MM.1S (cell line): Measurements from ENCODE around the gene SEL1L3.

Experiments used
- DNase-seq: peaks from one replicate; pipeline ENCODE4 v3.0.0-alpha.2; 2015
- H2AFZ ChIP-seq: fragments of 300-600 bp; sonication (generic); 2 replicates; pipeline ENCODE4 v1.6.0; 2016; ENCODE audit warnings: antibody characterized with exemption, low read length
- H3F3A ChIP-seq: fragments of 300-600 bp; sonication (generic); 2 replicates; pipeline ENCODE4 v1.6.1; 2016; ENCODE audit warnings: mild to moderate bottlenecking, antibody characterized with exemption, low read length, moderate library complexity, mixed read lengths; ENCODE audit not compliant: insufficient read depth
- H3K27ac ChIP-seq: fragments of 300-600 bp; sonication (generic); 2 replicates; pipeline ENCODE4 v1.5.1; 2016; ENCODE audit warnings: mild to moderate bottlenecking, low read length
- H3K27me3 ChIP-seq: fragments of 300-600 bp; sonication (generic); replicated peaks from 2 replicates; pipeline ENCODE4 v1.6.0; 2016; ENCODE audit warnings: low read length; ENCODE audit not compliant: insufficient read depth
- H3K36me3 ChIP-seq: fragments of 300-600 bp; sonication (generic); replicated peaks from 2 replicates; pipeline ENCODE4 v1.6.1; 2016; ENCODE audit warnings: mild to moderate bottlenecking, low read length, mixed read lengths; ENCODE audit not compliant: insufficient read depth
- H3K4me1 ChIP-seq: fragments of 300-600 bp; sonication (generic); 2 replicates; pipeline ENCODE4 v1.6.1; 2016; ENCODE audit warnings: low read length, mixed read lengths
- H3K4me2 ChIP-seq: fragments of 300-600 bp; sonication (generic); 2 replicates; pipeline ENCODE4 v1.6.0; 2016; ENCODE audit warnings: low read depth, low read length
- H3K4me3 ChIP-seq: fragments of 300-600 bp; sonication (generic); 2 replicates; pipeline ENCODE4 v1.5.1; 2016; ENCODE audit warnings: low read length, mixed read lengths
- H3K79me2 ChIP-seq: fragments of 300-600 bp; sonication (generic); 2 replicates; pipeline ENCODE4 v1.6.1; 2016; ENCODE audit warnings: mixed run types, low read length, mixed read lengths
- H3K9ac ChIP-seq: fragments of 300-600 bp; sonication (generic); 2 replicates; pipeline ENCODE4 v1.6.1; 2016; ENCODE audit warnings: low read length, mixed read lengths
- H3K9me2 ChIP-seq: fragments of 300-600 bp; sonication (generic); replicated peaks from 2 replicates; pipeline ENCODE4 v1.6.1; 2016; ENCODE audit warnings: mild to moderate bottlenecking, low read length, mixed read lengths; ENCODE audit not compliant: insufficient read depth
- H3K9me3 ChIP-seq: fragments of 300-600 bp; sonication (generic); replicated peaks from 2 replicates; pipeline ENCODE4 v1.6.1; 2016; ENCODE audit warnings: mild to moderate bottlenecking, low read length, mixed read lengths; ENCODE audit not compliant: insufficient read depth
- H4K20me1 ChIP-seq: fragments of 300-600 bp; sonication (generic); 2 replicates; pipeline ENCODE4 v1.6.1; 2016; ENCODE audit warnings: mild to moderate bottlenecking, low read length, moderate library complexity, mixed read lengths; ENCODE audit not compliant: insufficient read depth
- EZH2 ChIP-seq: fragments of 300-600 bp; sonication (generic); optimal IDR thresholded peaks from 2 replicates; pipeline ENCODE3; 2017; ENCODE audit warnings: low read depth, mild to moderate bottlenecking, antibody characterized with exemption, low read length, mixed read lengths
- EZH2phosphoT487 ChIP-seq: fragments of 300-600 bp; sonication (generic); IDR thresholded peaks from 2 replicates; pipeline ENCODE4 v1.6.1; 2018; ENCODE audit warnings: antibody characterized with exemption, low read length
- TF ChIP-seq, protein P1 (sequence below): fragments of 300-600 bp; sonication (generic); IDR thresholded peaks from 2 replicates; pipeline ENCODE4 v1.5.1; 2016; ENCODE audit warnings: antibody characterized with exemption, low read length, mixed read lengths

The SEL1L3 gene

DNA sequence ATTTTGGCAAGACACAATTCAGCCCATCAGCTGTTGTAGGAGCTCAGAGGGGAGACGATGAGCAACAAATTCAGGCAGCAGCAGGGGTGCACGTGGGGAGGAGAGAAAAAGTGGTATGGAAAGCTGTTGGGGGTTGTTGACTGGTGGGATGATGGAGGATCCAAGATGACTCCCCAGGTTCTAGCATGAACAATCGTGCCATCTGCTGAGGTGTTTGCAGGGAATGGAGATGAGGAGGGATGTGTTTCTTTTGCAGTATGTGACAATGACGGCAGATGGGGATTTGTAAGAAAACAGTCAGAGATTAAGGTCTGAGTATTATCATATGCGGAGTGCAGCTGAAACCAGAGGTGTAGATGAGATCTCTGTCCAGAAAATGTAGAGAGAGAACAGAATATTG lies 63.3 kb downstream of the SEL1L3 start:
- Histone ChIP-seq H4K20me1 (no peaks in the 10 kb centered on the region), H3K4me3 (no peak overlapping the region), H3K4me1 (no peaks in the 10 kb centered on the region), H3K4me2 (no peak overlapping the region), H3F3A (no peaks in the 10 kb centered on the region), H3K9ac (no peak overlapping the region), H2AFZ (no peak overlapping the region), H3K36me3 (no peaks in the 10 kb centered on the region; the same call in 1 of the 2 replicates), H3K9me3 (no peaks in the 10 kb centered on the region), H3K27ac (no peak overlapping the region), H3K9me2 (no peaks in the 10 kb centered on the region), H3K79me2 (no peaks in the 10 kb centered on the region), H3K27me3 (no peaks in the 10 kb centered on the region)
- TF ChIP-seq EZH2phosphoT487 (no peak), EZH2 (no peak)
- TF ChIP-seq, protein P1, sequence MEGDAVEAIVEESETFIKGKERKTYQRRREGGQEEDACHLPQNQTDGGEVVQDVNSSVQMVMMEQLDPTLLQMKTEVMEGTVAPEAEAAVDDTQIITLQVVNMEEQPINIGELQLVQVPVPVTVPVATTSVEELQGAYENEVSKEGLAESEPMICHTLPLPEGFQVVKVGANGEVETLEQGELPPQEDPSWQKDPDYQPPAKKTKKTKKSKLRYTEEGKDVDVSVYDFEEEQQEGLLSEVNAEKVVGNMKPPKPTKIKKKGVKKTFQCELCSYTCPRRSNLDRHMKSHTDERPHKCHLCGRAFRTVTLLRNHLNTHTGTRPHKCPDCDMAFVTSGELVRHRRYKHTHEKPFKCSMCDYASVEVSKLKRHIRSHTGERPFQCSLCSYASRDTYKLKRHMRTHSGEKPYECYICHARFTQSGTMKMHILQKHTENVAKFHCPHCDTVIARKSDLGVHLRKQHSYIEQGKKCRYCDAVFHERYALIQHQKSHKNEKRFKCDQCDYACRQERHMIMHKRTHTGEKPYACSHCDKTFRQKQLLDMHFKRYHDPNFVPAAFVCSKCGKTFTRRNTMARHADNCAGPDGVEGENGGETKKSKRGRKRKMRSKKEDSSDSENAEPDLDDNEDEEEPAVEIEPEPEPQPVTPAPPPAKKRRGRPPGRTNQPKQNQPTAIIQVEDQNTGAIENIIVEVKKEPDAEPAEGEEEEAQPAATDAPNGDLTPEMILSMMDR: no peak
- no peak for DNase-seq

DNA sequence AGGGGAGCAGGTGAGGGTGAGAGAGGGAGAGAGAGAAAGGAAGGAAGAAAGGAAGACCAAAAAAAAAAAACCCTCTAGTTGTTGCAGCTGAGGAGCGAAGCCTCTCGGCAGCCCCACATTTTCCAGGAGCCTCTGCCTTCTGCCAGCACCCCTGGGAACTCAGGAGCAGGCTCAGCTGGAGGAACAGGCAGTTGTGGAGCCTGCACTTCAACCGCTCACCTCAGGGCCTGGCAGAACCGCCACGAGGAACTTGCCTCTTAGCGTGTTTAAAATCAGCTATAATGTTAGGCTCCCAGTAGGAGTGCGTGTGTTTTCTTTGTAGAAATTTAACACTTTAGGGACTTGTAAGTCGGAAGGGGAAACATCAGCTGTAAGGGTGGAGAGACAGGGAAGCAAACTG lies 65.7 kb downstream of the SEL1L3 start:
- DNase-seq: no peak
- Histone ChIP-seq H3K27me3 (no peaks in the 10 kb centered on the region), H3K4me1 (no peaks in the 10 kb centered on the region), H3K4me2 (no peak overlapping the region), H3K36me3 (no peaks in the 10 kb centered on the region), H3K9me3 (no peaks in the 10 kb centered on the region), H4K20me1 (no peaks in the 10 kb centered on the region), H2AFZ (no peak overlapping the region), H3K9me2 (no peaks in the 10 kb centered on the region), H3K79me2 (no peaks in the 10 kb centered on the region), H3K9ac (no peak overlapping the region), H3F3A (no peaks in the 10 kb centered on the region), H3K27ac (no peak overlapping the region), H3K4me3 (no peak overlapping the region)
- TF ChIP-seq, protein P1: no peak
- no peak for TF ChIP-seq EZH2phosphoT487
- no peak for TF ChIP-seq EZH2

DNA sequence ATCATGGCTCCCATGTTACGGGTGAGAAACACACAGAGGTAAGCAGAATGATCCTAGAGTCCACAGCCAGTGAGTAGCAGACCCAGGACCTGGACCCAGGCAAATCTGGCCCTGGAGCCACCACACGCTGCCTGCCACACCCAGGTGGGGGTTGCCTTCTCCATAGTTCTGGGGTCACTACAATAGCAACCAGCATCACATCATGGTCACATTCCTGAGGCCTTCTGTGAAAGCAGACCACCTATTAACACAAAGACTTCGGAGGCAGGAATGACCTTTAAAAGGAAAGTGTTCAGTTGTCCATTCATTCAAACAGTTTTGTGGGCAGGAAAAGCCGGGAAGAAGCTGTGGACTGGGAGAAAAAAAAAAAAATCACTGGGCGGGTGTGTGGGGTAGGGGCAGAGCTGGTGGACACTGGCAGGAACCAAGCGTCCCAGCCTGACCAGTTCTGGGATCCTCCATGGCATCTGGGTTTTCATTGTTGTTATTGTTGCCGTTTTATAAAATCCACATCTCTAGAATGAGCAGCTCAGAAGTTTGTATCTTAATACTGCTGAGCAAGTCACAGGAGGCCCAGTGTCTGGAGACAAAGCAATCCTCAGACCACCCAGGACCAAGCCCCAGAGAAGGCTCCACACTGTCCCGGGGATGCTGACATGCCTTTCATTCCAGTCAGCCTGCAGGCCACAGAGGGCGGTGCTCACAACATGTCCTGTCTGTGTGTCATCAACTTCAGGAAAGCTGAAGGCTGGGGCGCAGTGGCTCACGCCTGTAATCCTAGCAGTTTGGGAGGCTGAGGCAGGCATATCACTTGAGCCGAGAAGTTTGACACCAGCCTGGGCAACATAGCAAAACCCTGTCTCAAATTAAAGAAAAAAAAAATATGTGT lies 67.0 kb downstream of the SEL1L3 start:
- H3K4me2 ChIP-seq: no peak overlapping the region
- no peaks in the 10 kb centered on the region for H3K79me2 ChIP-seq
- no peaks in the 10 kb centered on the region for H3F3A ChIP-seq
- no peak overlapping the region for H3K4me3 ChIP-seq
- H2AFZ ChIP-seq: no peak overlapping the region
- no peaks in the 10 kb centered on the region for H3K9me3 ChIP-seq
- TF ChIP-seq, protein P1: no peak
- TF ChIP-seq EZH2: no peak
- TF ChIP-seq EZH2phosphoT487: no peak
- H3K4me1 ChIP-seq: no peaks in the 10 kb centered on the region
- no peaks in the 10 kb centered on the region for H3K27me3 ChIP-seq
- no peaks in the 10 kb centered on the region for H3K9me2 ChIP-seq
- no peak overlapping the region for H3K27ac ChIP-seq
- H3K36me3 ChIP-seq: no peaks in the 10 kb centered on the region
- no peak overlapping the region for H3K9ac ChIP-seq
- no peak for DNase-seq
- no peaks in the 10 kb centered on the region for H4K20me1 ChIP-seq
